ENCODE measurements around the gene FAM83G. TPM values are rescaled to one million over a fixed set of nuclear protein-coding genes. Genes with fewer than 3 reads are reported as not detected.

FAM83G gene
- total RNA-seq, 2 donors from 2014 or later, result 24.2 to 27.0 TPM

- Mint-ChIP-seq H3K4me1 (no peaks in the 10 kb centered on the region), H3K4me3 (no peak overlapping the region), H3K36me3 (ENCODE audit: low read depth) (peaks cover 21% of the 10 kb centered on the region), H3K9me3 (peaks cover 6% of the 10 kb centered on the region), H3K27me3 (ENCODE audit: insufficient read depth) (no peaks in the 10 kb centered on the region), H3K27ac (no peak overlapping the region)
- Histone ChIP-seq H3K27ac (ENCODE audit: low read depth, low read length) (no peak overlapping the region), H3K4me3 (ENCODE audit: low read length) (no peak overlapping the region), H3K27me3 (ENCODE audit: control insufficient read depth, insufficient read depth, low read length, poor library complexity, severe bottlenecking) (no peaks in the 10 kb centered on the region), H3K9me3 (ENCODE audit: control insufficient read depth, low read length) (peaks cover 4% of the 10 kb centered on the region), H3K9ac (ENCODE audit: extremely low read depth, low read length, poor library complexity, severe bottlenecking) (no peak overlapping the region), H3K36me3 (ENCODE audit: control insufficient read depth, insufficient read depth, low read length) (peaks cover 22% of the 10 kb centered on the region), H3K4me1 (ENCODE audit: control insufficient read depth, insufficient read depth, low read length) (no peaks in the 10 kb centered on the region)
- WGBS, 2 experiments (ENCODE audit: insufficient coverage in 1 of 2, insufficient read length in 1 of 2), result 89 to 100% methylated on average over 2 to 6 of the region's 6 CpGs
- no peak for TF ChIP-seq CTCF (conservative IDR thresholded peaks at IDR 0.05)
- DNase-seq, result no peak
Observed at GRCh38 chr17:18990331-18990730, 14.2 kb downstream of the FAM83G start.

GRCh38 chr17:18988546-18989173 is 15.9 kb downstream of the FAM83G start:
- Histone ChIP-seq H3K9ac (ENCODE audit: extremely low read depth, low read length, poor library complexity, severe bottlenecking) (no peak overlapping the region), H3K27me3 (ENCODE audit: control insufficient read depth, insufficient read depth, low read length, poor library complexity, severe bottlenecking) (no peaks in the 10 kb centered on the region), H3K4me3 (ENCODE audit: low read length) (no peak overlapping the region), H3K9me3 (ENCODE audit: control insufficient read depth, low read length) (no peaks in the 10 kb centered on the region), H3K4me1 (ENCODE audit: control insufficient read depth, insufficient read depth, low read length) (no peaks in the 10 kb centered on the region), H3K27ac (ENCODE audit: low read depth, low read length) (no peak overlapping the region), H3K36me3 (ENCODE audit: control insufficient read depth, insufficient read depth, low read length) (peaks cover 16% of the 10 kb centered on the region)
- Mint-ChIP-seq H3K9me3 (no peaks in the 10 kb centered on the region), H3K36me3 (ENCODE audit: low read depth) (peaks cover 21% of the 10 kb centered on the region), H3K27me3 (ENCODE audit: insufficient read depth) (no peaks in the 10 kb centered on the region), H3K27ac (no peak overlapping the region), H3K4me3 (no peak overlapping the region), H3K4me1 (no peaks in the 10 kb centered on the region)
- TF ChIP-seq CTCF (conservative IDR thresholded peaks at IDR 0.05), result no peak
- DNase-seq, result no peak
- WGBS, 2 experiments (ENCODE audit: insufficient coverage in 1 of 2, insufficient read length in 1 of 2), result 95 to 97% methylated on average over 5 to 9 of the region's 9 CpGs

GRCh38 chr17:18987862-18988545 is 16.6 kb downstream of the FAM83G start:
- no peak overlapping the region for H3K4me3 Mint-ChIP-seq
- Histone ChIP-seq H3K9ac (ENCODE audit: extremely low read depth, low read length, poor library complexity, severe bottlenecking) (no peak overlapping the region), H3K9me3 (ENCODE audit: control insufficient read depth, low read length) (no peaks in the 10 kb centered on the region), H3K36me3 (ENCODE audit: control insufficient read depth, insufficient read depth, low read length) (peaks cover 20% of the 10 kb centered on the region), H3K4me3 (ENCODE audit: low read length) (no peak overlapping the region), H3K4me1 (ENCODE audit: control insufficient read depth, insufficient read depth, low read length) (no peaks in the 10 kb centered on the region), H3K27me3 (ENCODE audit: control insufficient read depth, insufficient read depth, low read length, poor library complexity, severe bottlenecking) (no peaks in the 10 kb centered on the region), H3K27ac (ENCODE audit: low read depth, low read length) (no peak overlapping the region)
- H3K27me3 Mint-ChIP-seq (ENCODE audit: insufficient read depth), result no peaks in the 10 kb centered on the region
- peaks cover 23% of the 10 kb centered on the region for H3K36me3 Mint-ChIP-seq (ENCODE audit: low read depth)
- TF ChIP-seq CTCF (conservative IDR thresholded peaks at IDR 0.05), result no peak
- no peak overlapping the region for H3K27ac Mint-ChIP-seq
- H3K9me3 Mint-ChIP-seq, result no peaks in the 10 kb centered on the region
- WGBS, 2 experiments (ENCODE audit: insufficient coverage in 1 of 2, insufficient read length in 1 of 2), result 93 to 95% methylated on average over 13 to 14 of the region's 14 CpGs
- no peaks in the 10 kb centered on the region for H3K4me1 Mint-ChIP-seq
- DNase-seq, result no peak
